Neuronal stem cell (in vitro differentiated cells): ENCODE measurements around the gene MTMR3.

Experiments
- DNase-seq: peaks from one replicate; pipeline ENCODE4 v3.0.0-alpha.2; 2013; ENCODE audit warnings: low spot score
- H2AFZ ChIP-seq: one replicate; pipeline ENCODE4 v1.6.1; 2013; ENCODE audit warnings: mild to moderate bottlenecking, low read length, inconsistent platforms
- H2AK5ac ChIP-seq: 2 replicates; pipeline ENCODE4 v1.6.1; 2013; ENCODE audit warnings: low read depth, mild to moderate bottlenecking, inconsistent platforms, low read length, moderate library complexity, mixed read lengths
- H2BK120ac ChIP-seq: 2 replicates; pipeline ENCODE4 v1.6.1; 2013; ENCODE audit warnings: low read depth, mild to moderate bottlenecking, inconsistent platforms, low read length, moderate library complexity, mixed read lengths
- H2BK12ac ChIP-seq: one replicate; pipeline ENCODE4 v1.6.1; 2013; ENCODE audit warnings: low read length, inconsistent platforms
- H2BK15ac ChIP-seq: 2 replicates; pipeline ENCODE4 v1.6.1; 2013; ENCODE audit warnings: mild to moderate bottlenecking, low read length, inconsistent platforms, mixed read lengths
- H2BK5ac ChIP-seq: one replicate; pipeline ENCODE4 v1.6.1; 2013; ENCODE audit warnings: inconsistent platforms, mild to moderate bottlenecking, low read length, moderate library complexity
- H3K14ac ChIP-seq: one replicate; pipeline ENCODE4 v1.6.1; 2013; ENCODE audit warnings: low read length, inconsistent platforms
- H3K18ac ChIP-seq: 2 replicates; pipeline ENCODE4 v1.6.1; 2013; ENCODE audit warnings: low read length, inconsistent platforms
- H3K23ac ChIP-seq: 2 replicates; pipeline ENCODE4 v1.6.1; 2013; ENCODE audit warnings: low read depth, mild to moderate bottlenecking, mixed read lengths, low read length, inconsistent platforms; ENCODE audit not compliant: poor library complexity
- H3K27ac ChIP-seq: replicated peaks from 3 replicates; pipeline ENCODE4 v1.5.1; 2013; ENCODE audit warnings: low read length, inconsistent platforms
- H3K27me3 ChIP-seq, 3 experiments: 2 replicates each; pipeline ENCODE4 v1.6.1; 2013; ENCODE audit warnings: low read length in 3 of 3, mild to moderate bottlenecking in 2 of 3, inconsistent platforms in 1 of 3, low read depth in 1 of 3, mixed read lengths in 1 of 3, moderate library complexity in 1 of 3; ENCODE audit not compliant: control insufficient read depth in 3 of 3, insufficient read depth in 3 of 3
- H3K36me3 ChIP-seq, 2 donors: replicated peaks in 1 of 2; 2 replicates each; pipeline ENCODE4 v1.6.1; 2013; ENCODE audit warnings: low read length in 2 of 2; ENCODE audit not compliant: control insufficient read depth in 2 of 2, insufficient read depth in 2 of 2
- H3K4ac ChIP-seq: 2 replicates; pipeline ENCODE4 v1.6.1; 2013; ENCODE audit warnings: inconsistent platforms, mild to moderate bottlenecking, low read length, moderate library complexity
- H3K4me1 ChIP-seq, 2 donors: 1 replicate in 1 of 2; 2 replicates in 1 of 2; pipeline ENCODE4 v1.6.1; 2013; ENCODE audit warnings: low read length in 2 of 2, low read depth in 1 of 2; ENCODE audit not compliant: control insufficient read depth in 2 of 2, insufficient read depth in 1 of 2
- H3K4me2 ChIP-seq: one replicate; pipeline ENCODE4 v1.6.1; 2013; ENCODE audit warnings: mild to moderate bottlenecking, low read length, inconsistent platforms; ENCODE audit not compliant: insufficient read depth, poor library complexity, severe bottlenecking
- H3K4me3 ChIP-seq, 2 donors: 2 replicates each; pipeline ENCODE4 v1.5.1; 2013; ENCODE audit warnings: low read length in 2 of 2, mild to moderate bottlenecking in 2 of 2, inconsistent platforms in 1 of 2, moderate library complexity in 1 of 2
- H3K79me1 ChIP-seq: one replicate; pipeline ENCODE4 v1.6.1; 2013; ENCODE audit warnings: low read depth, mild to moderate bottlenecking, inconsistent platforms, low read length, moderate library complexity
- H3K9ac ChIP-seq: one replicate; pipeline ENCODE4 v1.6.1; 2013; ENCODE audit warnings: mild to moderate bottlenecking, low read depth, low read length, inconsistent platforms; ENCODE audit not compliant: poor library complexity
- H3K9me3 ChIP-seq, 2 donors: replicated peaks in 1 of 2; 2 replicates each; pipeline versions ENCODE3 to v1.6.1; 2013; ENCODE audit warnings: low read length in 2 of 2, mild to moderate bottlenecking in 2 of 2, inconsistent platforms in 1 of 2, low read depth in 1 of 2, mixed read lengths in 1 of 2, moderate library complexity in 1 of 2; ENCODE audit not compliant: control insufficient read depth in 2 of 2, insufficient read depth in 1 of 2
- H4K8ac ChIP-seq: one replicate; pipeline ENCODE4 v1.6.1; 2013; ENCODE audit warnings: low read depth, mild to moderate bottlenecking, inconsistent platforms, low read length, moderate library complexity
- H4K91ac ChIP-seq: one replicate; pipeline ENCODE4 v1.6.1; 2013; ENCODE audit warnings: low read length, low read depth, mild to moderate bottlenecking, inconsistent platforms; ENCODE audit not compliant: poor library complexity
- WGBS, 2 donors: extraction: QIAGEN DNeasy Blood & Tissue Kit; methylation state at CpG; one replicate each; pipeline ENCODE4 v1.1.7; 2013; ENCODE audit warnings: missing lambda C conversion rate in 2 of 2, mixed read lengths in 1 of 2; ENCODE audit not compliant: insufficient read length in 2 of 2, insufficient replicate concordance in 1 of 2; ENCODE audit errors: extremely low coverage in 2 of 2; 5-methylcytosine and 5-hydroxymethylcytosine counted together

The MTMR3 gene

GRCh38 chr22:30010789-30011405 lies 127.9 kb downstream of the MTMR3 start:
- Histone ChIP-seq H3K9ac (no peak overlapping the region), H3K14ac (no peak overlapping the region), H3K4me2 (no peak overlapping the region), H3K36me3 (peaks cover 11 to 93% of the 10 kb centered on the region in 2 donors), H3K4me3 (no peak overlapping the region), H3K18ac (no peak overlapping the region), H4K8ac (no peak overlapping the region), H3K23ac (no peak overlapping the region), H2BK120ac (no peak overlapping the region), H3K4ac (no peak overlapping the region), H3K27ac (no peak overlapping the region), H3K27me3 (no peaks in the 10 kb centered on the region), H3K79me1 (no peaks in the 10 kb centered on the region), H2BK12ac (no peak overlapping the region), H3K9me3 (no peaks in the 10 kb centered on the region), H4K91ac (no peak overlapping the region), H2BK15ac (no peak overlapping the region), H2AFZ (no peak overlapping the region), H2AK5ac (no peak overlapping the region), H3K4me1 (peaks cover 4% of the 10 kb centered on the region in 2 donors), H2BK5ac (no peak overlapping the region)
- WGBS, 2 donors, result no CpG with 5 or more reads among the region's 2 CpGs
- no peak for DNase-seq

- Histone ChIP-seq H3K4me2 (no peak overlapping the region), H3K18ac (no peak overlapping the region), H2AFZ (no peak overlapping the region), H3K23ac (no peak overlapping the region), H3K4me3 (no peak overlapping the region), H2BK120ac (no peak overlapping the region), H3K79me1 (no peaks in the 10 kb centered on the region), H3K9me3 (no peaks in the 10 kb centered on the region), H3K27me3 (no peaks in the 10 kb centered on the region), H4K91ac (no peak overlapping the region), H2BK15ac (no peak overlapping the region), H4K8ac (no peak overlapping the region), H3K4ac (no peak overlapping the region), H2AK5ac (no peak overlapping the region), H3K14ac (no peak overlapping the region), H2BK12ac (no peak overlapping the region), H3K27ac (no peak overlapping the region), H3K36me3 (peaks cover 22 to 94% of the 10 kb centered on the region in 2 donors), H3K9ac (no peak overlapping the region), H3K4me1 (peaks cover under 1% of the 10 kb centered on the region in 2 donors), H2BK5ac (no peak overlapping the region)
- no CpG with 5 or more reads among the region's 5 CpGs for WGBS, 2 donors
- DNase-seq, result no peak
Observed at GRCh38 chr22:30013201-30013600, 130.2 kb downstream of the MTMR3 start.

- Histone ChIP-seq H3K9me3 (no peaks in the 10 kb centered on the region), H3K9ac (no peak overlapping the region), H3K4ac (no peak overlapping the region), H3K23ac (no peak overlapping the region), H3K4me1 (no peaks in the 10 kb centered on the region), H4K8ac (no peak overlapping the region), H3K79me1 (no peaks in the 10 kb centered on the region), H3K4me2 (no peak overlapping the region), H3K27me3 (no peaks in the 10 kb centered on the region), H2AK5ac (no peak overlapping the region), H3K27ac (no peak overlapping the region), H3K14ac (no peak overlapping the region), H2BK15ac (no peak overlapping the region), H3K18ac (no peak overlapping the region), H2BK12ac (no peak overlapping the region), H2AFZ (no peak overlapping the region), H4K91ac (no peak overlapping the region), H3K36me3 (peaks cover 23 to 93% of the 10 kb centered on the region in 2 donors), H2BK120ac (no peak overlapping the region), H2BK5ac (no peak overlapping the region), H3K4me3 (no peak overlapping the region)
- DNase-seq, result no peak
Observed at GRCh38 chr22:30014244-30014643, 131.3 kb downstream of the MTMR3 start.

GRCh38 chr22:30015229-30015797 lies 132.3 kb downstream of the MTMR3 start:
- Histone ChIP-seq H3K4me3 (no peak overlapping the region), H3K79me1 (no peaks in the 10 kb centered on the region), H3K9ac (no peak overlapping the region), H3K23ac (no peak overlapping the region), H3K4me2 (no peak overlapping the region), H3K27me3 (no peaks in the 10 kb centered on the region), H4K91ac (no peak overlapping the region), H2BK15ac (no peak overlapping the region), H3K14ac (no peak overlapping the region), H3K4me1 (no peaks in the 10 kb centered on the region), H2AFZ (no peak overlapping the region), H2BK120ac (no peak overlapping the region), H2AK5ac (no peak overlapping the region), H3K9me3 (no peaks in the 10 kb centered on the region), H3K36me3 (peaks cover 27 to 93% of the 10 kb centered on the region in 2 donors), H4K8ac (no peak overlapping the region), H3K18ac (no peak overlapping the region), H3K4ac (no peak overlapping the region), H3K27ac (no peak overlapping the region), H2BK12ac (no peak overlapping the region), H2BK5ac (no peak overlapping the region)
- no peak for DNase-seq
- WGBS, 2 donors, result no CpG with 5 or more reads among the region's 3 CpGs
